ENCODE data around the gene SHISAL1.
A peak's percentile ranks its signal among the peaks of the same experiment; 100 is the strongest.

Gene SHISAL1

GRCh38 chr22:44277386-44278135, 35.2 kb downstream of the SHISAL1 start:
- H3K4me3 ChIP-seq (ENCODE audit: severe bottlenecking): no peak overlapping the region
- peaks cover 9% of the 10 kb centered on the region for H3K27me3 ChIP-seq (ENCODE audit: insufficient read depth, poor library complexity, severe bottlenecking)
- H3K9me3 ChIP-seq (ENCODE audit: severe bottlenecking): no peaks in the 10 kb centered on the region
- H3K36me3 ChIP-seq (ENCODE audit: low read depth): no peaks in the 10 kb centered on the region
- no peak for DNase-seq (ENCODE audit: low spot score)
- TF ChIP-seq, protein P1, sequence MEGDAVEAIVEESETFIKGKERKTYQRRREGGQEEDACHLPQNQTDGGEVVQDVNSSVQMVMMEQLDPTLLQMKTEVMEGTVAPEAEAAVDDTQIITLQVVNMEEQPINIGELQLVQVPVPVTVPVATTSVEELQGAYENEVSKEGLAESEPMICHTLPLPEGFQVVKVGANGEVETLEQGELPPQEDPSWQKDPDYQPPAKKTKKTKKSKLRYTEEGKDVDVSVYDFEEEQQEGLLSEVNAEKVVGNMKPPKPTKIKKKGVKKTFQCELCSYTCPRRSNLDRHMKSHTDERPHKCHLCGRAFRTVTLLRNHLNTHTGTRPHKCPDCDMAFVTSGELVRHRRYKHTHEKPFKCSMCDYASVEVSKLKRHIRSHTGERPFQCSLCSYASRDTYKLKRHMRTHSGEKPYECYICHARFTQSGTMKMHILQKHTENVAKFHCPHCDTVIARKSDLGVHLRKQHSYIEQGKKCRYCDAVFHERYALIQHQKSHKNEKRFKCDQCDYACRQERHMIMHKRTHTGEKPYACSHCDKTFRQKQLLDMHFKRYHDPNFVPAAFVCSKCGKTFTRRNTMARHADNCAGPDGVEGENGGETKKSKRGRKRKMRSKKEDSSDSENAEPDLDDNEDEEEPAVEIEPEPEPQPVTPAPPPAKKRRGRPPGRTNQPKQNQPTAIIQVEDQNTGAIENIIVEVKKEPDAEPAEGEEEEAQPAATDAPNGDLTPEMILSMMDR (IDR thresholded peaks at IDR 0.05; ENCODE audit: poor library complexity, severe bottlenecking): no peak
- H3K4me1 ChIP-seq (ENCODE audit: insufficient read depth, poor library complexity, severe bottlenecking): no peaks in the 10 kb centered on the region
- ATAC-seq (ENCODE audit: low read depth): no peak
- H3K27ac ChIP-seq (ENCODE audit: poor library complexity, severe bottlenecking): no peak overlapping the region

- Histone ChIP-seq H3K36me3 (ENCODE audit: low read depth) (no peaks in the 10 kb centered on the region), H3K27ac (ENCODE audit: poor library complexity, severe bottlenecking) (no peak overlapping the region), H3K4me3 (ENCODE audit: severe bottlenecking) (no peak overlapping the region), H3K27me3 (ENCODE audit: insufficient read depth, poor library complexity, severe bottlenecking) (peaks cover 9% of the 10 kb centered on the region), H3K4me1 (ENCODE audit: insufficient read depth, poor library complexity, severe bottlenecking) (no peaks in the 10 kb centered on the region), H3K9me3 (ENCODE audit: severe bottlenecking) (no peaks in the 10 kb centered on the region)
- DNase-seq (ENCODE audit: low spot score): no peak
- TF ChIP-seq, protein P1 (IDR thresholded peaks at IDR 0.05; ENCODE audit: poor library complexity, severe bottlenecking): no peak
- ATAC-seq (ENCODE audit: low read depth): no peak
These were observed 35.9 kb downstream of the SHISAL1 start for GRCh38 chr22:44276706-44277356.

DNA sequence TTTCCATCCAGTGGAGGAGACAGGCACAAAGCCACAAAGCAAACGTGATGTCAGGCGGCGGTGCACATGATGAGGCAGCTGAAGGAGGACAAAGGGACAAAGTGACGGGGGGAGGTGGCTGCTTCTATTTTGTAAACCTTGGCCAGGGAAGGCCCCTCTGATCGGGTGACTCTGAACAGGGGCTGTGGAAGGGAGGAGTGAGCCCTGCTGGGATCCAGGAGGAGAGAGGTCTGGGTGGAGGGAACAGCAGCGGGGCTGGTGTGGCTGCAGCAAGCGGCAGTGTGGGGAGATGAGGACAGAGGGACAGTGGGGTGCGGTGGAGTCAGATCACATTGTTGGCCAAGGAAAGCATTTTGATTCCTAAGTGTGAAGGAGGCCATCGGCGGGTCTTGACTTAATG, 36.7 kb downstream of the SHISAL1 start:
- H3K27ac ChIP-seq (ENCODE audit: poor library complexity, severe bottlenecking): no peak overlapping the region
- no peak overlapping the region for H3K4me3 ChIP-seq (ENCODE audit: severe bottlenecking)
- TF ChIP-seq, protein P1 (IDR thresholded peaks at IDR 0.05; ENCODE audit: poor library complexity, severe bottlenecking): no peak
- ATAC-seq (ENCODE audit: low read depth) (no peak), DNase-seq (ENCODE audit: low spot score) (peak; percentile 37)
- no peaks in the 10 kb centered on the region for H3K9me3 ChIP-seq (ENCODE audit: severe bottlenecking)
- H3K4me1 ChIP-seq (ENCODE audit: insufficient read depth, poor library complexity, severe bottlenecking): no peaks in the 10 kb centered on the region
- H3K36me3 ChIP-seq (ENCODE audit: low read depth): no peaks in the 10 kb centered on the region
- peaks cover 9% of the 10 kb centered on the region for H3K27me3 ChIP-seq (ENCODE audit: insufficient read depth, poor library complexity, severe bottlenecking)

DNA sequence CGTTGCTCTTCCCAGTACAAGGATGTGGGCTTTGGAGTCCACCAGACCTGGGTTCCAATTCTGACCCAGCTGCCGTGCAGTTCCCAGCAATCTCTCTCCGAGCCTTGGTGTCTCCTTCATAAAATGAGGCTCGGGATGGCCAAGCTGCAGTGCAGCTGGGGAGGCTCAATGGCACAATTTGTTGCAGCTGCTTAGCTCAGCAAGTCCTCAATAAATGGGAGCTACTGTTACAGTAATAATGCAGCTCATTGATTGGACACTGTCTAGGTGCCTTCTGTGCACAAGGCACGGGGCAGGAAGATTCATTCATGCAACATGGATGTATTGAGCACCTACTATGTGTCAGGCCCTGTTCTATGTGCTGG, 37.1 kb downstream of the SHISAL1 start:
- TF ChIP-seq, protein P1 (IDR thresholded peaks at IDR 0.05; ENCODE audit: poor library complexity, severe bottlenecking): no peak

More for the DNA sequence above, 37.1 kb downstream of the SHISAL1 start:
- Histone ChIP-seq H3K4me3 (ENCODE audit: severe bottlenecking) (no peak overlapping the region), H3K4me1 (ENCODE audit: insufficient read depth, poor library complexity, severe bottlenecking) (no peaks in the 10 kb centered on the region), H3K27ac (ENCODE audit: poor library complexity, severe bottlenecking) (no peak overlapping the region), H3K27me3 (ENCODE audit: insufficient read depth, poor library complexity, severe bottlenecking) (peaks cover 9% of the 10 kb centered on the region), H3K9me3 (ENCODE audit: severe bottlenecking) (no peaks in the 10 kb centered on the region), H3K36me3 (ENCODE audit: low read depth) (no peaks in the 10 kb centered on the region)
- DNase-seq (ENCODE audit: low spot score) (no peak), ATAC-seq (ENCODE audit: low read depth) (no peak)
